ENCODE data around the gene ADORA2A. TPM values are rescaled to one million over a fixed set of nuclear protein-coding genes. Genes with fewer than 3 reads are reported as not detected.

Gene ADORA2A
- total and polyA plus RNA-seq, 2 of the 8 experiments (the other 6 are each of a cell fraction or from before 2014, with no cell fraction given), result 7.1 to 20.3 TPM

DNA sequence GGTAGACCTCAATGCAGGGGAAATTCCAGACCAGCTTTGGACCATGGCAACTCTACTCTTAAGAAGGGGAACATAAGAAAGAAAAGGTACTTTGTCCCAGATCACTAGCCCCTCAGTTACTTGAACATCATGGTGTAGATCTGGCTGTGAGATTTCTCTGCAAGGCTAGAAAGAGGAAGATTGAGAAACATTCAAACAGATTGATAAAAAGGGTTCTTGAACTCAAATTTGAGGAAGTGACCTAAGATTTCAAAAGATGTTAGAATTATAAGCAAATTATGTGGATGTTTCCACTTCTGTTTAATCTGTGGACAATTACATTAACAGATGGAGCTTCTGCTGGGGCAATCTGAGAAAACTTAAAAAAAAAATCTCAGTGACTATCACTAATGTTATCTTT, 45.9 kb downstream of the ADORA2A start:
- no peak overlapping the region for H4K91ac ChIP-seq (replicated peaks; ENCODE audit: insufficient read length, low read length)
- no peaks in the 10 kb centered on the region for H3K27me3 ChIP-seq (replicated peaks in 1 of 4; ENCODE audit: control insufficient read depth in 3 of 4, extremely low read depth in 1 of 4, insufficient read depth in 3 of 4, low read length in 3 of 4)
- H3K18ac ChIP-seq (ENCODE audit: extremely low read depth, low read length), result no peak overlapping the region
- 0 out of 4 replicates have a peak, but pooled peaks cover 0 to 3% of the 10 kb centered on the region in 2 experiments for H3K9me3 ChIP-seq (ENCODE audit: insufficient read depth in 2 of 2, low read depth in 1 of 2, low read length in 1 of 2)
- no peak for FAIRE-seq
- H3K23ac ChIP-seq (ENCODE audit: insufficient read length), result no peak overlapping the region
- H3K79me1 ChIP-seq (ENCODE audit: low read depth, low read length), result no peaks in the 10 kb centered on the region
- no peak overlapping the region for H2BK12ac ChIP-seq (ENCODE audit: low read depth, low read length)
- no peaks in the 10 kb centered on the region for H3K79me2 ChIP-seq (ENCODE audit: control insufficient read depth in 1 of 2, insufficient read depth in 2 of 2, low read length in 2 of 2)
- no peak overlapping the region for H3K4ac ChIP-seq (replicated peaks; ENCODE audit: insufficient read length, low read depth, low read length)
- no peak overlapping the region for H2BK20ac ChIP-seq (ENCODE audit: low read length)
- DNase-seq (ENCODE audit: low read depth in 1 of 2, low spot score in 2 of 2), result no peak
- no peak overlapping the region for H3K56ac ChIP-seq (replicated peaks; ENCODE audit: insufficient read length, low read depth, low read length)
- no peak overlapping the region for H2BK15ac ChIP-seq (ENCODE audit: low read length)
- H2AK5ac ChIP-seq (ENCODE audit: low read depth, low read length), result no peak overlapping the region
- no peaks in the 10 kb centered on the region for H4K20me1 ChIP-seq (replicated peaks in 1 of 2; ENCODE audit: control insufficient read depth in 1 of 2, insufficient read depth in 2 of 2, low read length in 2 of 2)
- no peak overlapping the region for H3K27ac ChIP-seq (ENCODE audit: low read depth, low read length)
- H3K4me1 ChIP-seq (replicated peaks in 1 of 4; ENCODE audit: control insufficient read depth in 3 of 4, insufficient read depth in 4 of 4, low read length in 3 of 4), result no peaks in the 10 kb centered on the region
- H2BK120ac ChIP-seq (replicated peaks; ENCODE audit: low read depth, low read length), result no peak overlapping the region
- H4K5ac ChIP-seq (ENCODE audit: insufficient read length, low read depth, low read length), result no peak overlapping the region
- no peak overlapping the region for H2AFZ ChIP-seq (ENCODE audit: low read length)
- no peaks in the 10 kb centered on the region for H3K36me3 ChIP-seq (ENCODE audit: control insufficient read depth in 2 of 4, insufficient read depth in 4 of 4, low read length in 3 of 4)
- H3K14ac ChIP-seq (ENCODE audit: insufficient read length), result no peak overlapping the region
- H3K23me2 ChIP-seq (ENCODE audit: low read depth, low read length), result no peaks in the 10 kb centered on the region
- no peak overlapping the region for H3K4me3 ChIP-seq (ENCODE audit: extremely low read depth in 1 of 4, insufficient read depth in 2 of 4, low read depth in 3 of 4, low read length in 4 of 4)
- H3K4me2 ChIP-seq (ENCODE audit: insufficient read depth in 1 of 2, low read depth in 2 of 2, low read length in 2 of 2), result no peak overlapping the region
- no peak overlapping the region for H3K9ac ChIP-seq (replicated peaks in 1 of 4; ENCODE audit: extremely low read depth in 1 of 4, low read depth in 3 of 4, low read length in 3 of 4)
- ChIA-PET POLR2A (ENCODE audit: partially characterized antibody) (no interaction called here), CTCF (ENCODE audit: partially characterized antibody) (interaction anchor here (1.6 kb wide), 1 partner anchor 12 kb away, joined by 3 read pairs; no protein-coding TSS in a partner anchor)
- no peak overlapping the region for H4K8ac ChIP-seq (ENCODE audit: extremely low read depth, insufficient read depth, low read length)
- no peak overlapping the region for H2BK5ac ChIP-seq (ENCODE audit: low read depth, low read length)
- TF ChIP-seq FOSL1 (IDR thresholded peaks at IDR 0.05; ENCODE audit: insufficient read depth, low read depth, low read length), result no peak
- TF ChIP-seq BCL11A (IDR thresholded peaks at IDR 0.05; ENCODE audit: low read depth in 2 of 2, low read length in 2 of 2), result no peak
- TF ChIP-seq RBBP5 (IDR thresholded peaks at IDR 0.05; ENCODE audit: borderline replicate concordance, low read depth, low read length), result no peak
- no peak for TF ChIP-seq EP300 (IDR thresholded peaks at IDR 0.05; ENCODE audit: borderline replicate concordance in 1 of 2, low read depth in 2 of 2, low read length in 2 of 2)
- TF ChIP-seq RXRA (IDR thresholded peaks at IDR 0.05; ENCODE audit: insufficient read depth, low read depth, low read length), result no peak
- TF ChIP-seq HDAC2 (IDR thresholded peaks at IDR 0.05; ENCODE audit: borderline replicate concordance in 1 of 2, low read depth in 2 of 2, low read length in 2 of 2), result no peak
- no peak for TF ChIP-seq CTBP2 (IDR thresholded peaks at IDR 0.05; ENCODE audit: borderline replicate concordance, insufficient read depth, insufficient read length, low read length)
- no peak for TF ChIP-seq POLR2A (IDR thresholded peaks at IDR 0.05; ENCODE audit: control extremely low read depth in 1 of 2, low read depth in 2 of 2, low read length in 2 of 2)
- TF ChIP-seq HDAC6 (IDR thresholded peaks at IDR 0.05; ENCODE audit: low read depth, low read length), result no peak
- no peak for TF ChIP-seq SAP30 (IDR thresholded peaks at IDR 0.05; ENCODE audit: insufficient read depth, insufficient replicate concordance, low read length)
- no peak for TF ChIP-seq CBX8 (IDR thresholded peaks at IDR 0.05; ENCODE audit: borderline replicate concordance, low read depth, low read length)
- TF ChIP-seq GTF2F1 (IDR thresholded peaks at IDR 0.05; ENCODE audit: borderline replicate concordance, low read depth, low read length), result no peak
- TF ChIP-seq, protein P1, sequence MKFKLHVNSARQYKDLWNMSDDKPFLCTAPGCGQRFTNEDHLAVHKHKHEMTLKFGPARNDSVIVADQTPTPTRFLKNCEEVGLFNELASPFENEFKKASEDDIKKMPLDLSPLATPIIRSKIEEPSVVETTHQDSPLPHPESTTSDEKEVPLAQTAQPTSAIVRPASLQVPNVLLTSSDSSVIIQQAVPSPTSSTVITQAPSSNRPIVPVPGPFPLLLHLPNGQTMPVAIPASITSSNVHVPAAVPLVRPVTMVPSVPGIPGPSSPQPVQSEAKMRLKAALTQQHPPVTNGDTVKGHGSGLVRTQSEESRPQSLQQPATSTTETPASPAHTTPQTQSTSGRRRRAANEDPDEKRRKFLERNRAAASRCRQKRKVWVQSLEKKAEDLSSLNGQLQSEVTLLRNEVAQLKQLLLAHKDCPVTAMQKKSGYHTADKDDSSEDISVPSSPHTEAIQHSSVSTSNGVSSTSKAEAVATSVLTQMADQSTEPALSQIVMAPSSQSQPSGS (IDR thresholded peaks at IDR 0.05; ENCODE audit: low read length), result no peak
